Stimulated activated CD4-positive, alpha-beta T cell treated with anti-CD3 and anti-CD28 coated beads, Interleukin-2, amount 100 ng/mL, for 24 hours (primary cell): ENCODE measurements around the gene PIK3CB.
A peak's percentile ranks its signal among the peaks of the same experiment; 100 is the strongest.
"Not testable (repeated sequence)": the region's sequence is repeated elsewhere in the genome, so short reads cannot be mapped to it uniquely, and the experiment has no call there.

Source experiments
- DNase-seq, 2 donors: peaks; one replicate each; pipeline ENCODE4 v3.0.0-alpha.2; 2020

PIK3CB gene

GRCh38 chr3:138846262-138846791 is 11.6 kb upstream of the PIK3CB start:
- no peak for DNase-seq

- no peak for DNase-seq
These were observed 11.0 kb upstream of the PIK3CB start for GRCh38 chr3:138845771-138846173.

GRCh38 chr3:138845181-138845601 is 10.5 kb upstream of the PIK3CB start:
- no peak for DNase-seq

GRCh38 chr3:138842483-138843188 is 7.9 kb upstream of the PIK3CB start:
- DNase-seq = no peak

GRCh38 chr3:138838385-138838784 is 3.7 kb upstream of the PIK3CB start:
- DNase-seq = not testable (repeated sequence)

- not testable (repeated sequence) for DNase-seq
These were observed 1.1 kb upstream of the PIK3CB start for GRCh38 chr3:138835846-138836245.

GRCh38 chr3:138835397-138835757 is 649 bp upstream of the PIK3CB start:
- DNase-seq = no peak

- peak; percentile 60 to 64 for DNase-seq
These were observed 681 bp downstream of the PIK3CB start for GRCh38 chr3:138833899-138834595.

- DNase-seq = not testable (repeated sequence)
These were observed 2.2 kb downstream of the PIK3CB start for GRCh38 chr3:138832473-138833057.

GRCh38 chr3:138829886-138830510 is 4.7 kb downstream of the PIK3CB start:
- no peak for DNase-seq

GRCh38 chr3:138829097-138829496 is 5.6 kb downstream of the PIK3CB start:
- no peak for DNase-seq

- DNase-seq = no peak
These were observed 7.5 kb downstream of the PIK3CB start for GRCh38 chr3:138827222-138827621.

- no peak for DNase-seq
These were observed 9.4 kb downstream of the PIK3CB start for GRCh38 chr3:138825336-138825735.

- DNase-seq = no peak
These were observed 10.6 kb downstream of the PIK3CB start for GRCh38 chr3:138824114-138824506.

GRCh38 chr3:138820379-138820778 is 14.3 kb downstream of the PIK3CB start:
- DNase-seq = not testable (repeated sequence)

GRCh38 chr3:138818185-138818860 is 16.4 kb downstream of the PIK3CB start:
- DNase-seq = no peak

- DNase-seq = no peak
These were observed 17.0 kb downstream of the PIK3CB start for GRCh38 chr3:138817695-138818094.

GRCh38 chr3:138812806-138813205 is 21.9 kb downstream of the PIK3CB start:
- DNase-seq = no peak

GRCh38 chr3:138809500-138810256 is 25.1 kb downstream of the PIK3CB start:
- DNase-seq = no peak

GRCh38 chr3:138806376-138807080 is 28.2 kb downstream of the PIK3CB start:
- DNase-seq = no peak

- no peak for DNase-seq
These were observed 31.6 kb downstream of the PIK3CB start for GRCh38 chr3:138803006-138803653.
